Ectodermal cell (in vitro differentiated cells): ENCODE data around the gene FAM241B.
A peak's percentile ranks its signal among the peaks of the same experiment; 100 is the strongest.

ENCODE experiments used
- H3K27ac ChIP-seq: 2 replicates; pipeline ENCODE4 v1.7.0; 2013; ENCODE audit warnings: mild to moderate bottlenecking, low read depth, low read length; ENCODE audit not compliant: insufficient read depth, poor library complexity, severe bottlenecking
- H3K27me3 ChIP-seq: 2 replicates; pipeline ENCODE4 v1.7.0; 2013; ENCODE audit warnings: mild to moderate bottlenecking, low read length; ENCODE audit not compliant: insufficient read depth, control insufficient read depth, poor library complexity, severe bottlenecking
- H3K36me3 ChIP-seq: one replicate; pipeline ENCODE4 v1.7.0; 2013; ENCODE audit warnings: low read length; ENCODE audit not compliant: control insufficient read depth, insufficient read depth
- H3K4me1 ChIP-seq: one replicate; pipeline ENCODE4 v1.7.0; 2013; ENCODE audit warnings: low read length; ENCODE audit not compliant: control insufficient read depth, insufficient read depth
- H3K4me3 ChIP-seq: 2 replicates; pipeline ENCODE4 v1.7.0; 2013; ENCODE audit warnings: low read depth, low read length, control low read depth; ENCODE audit not compliant: insufficient read depth
- H3K9me3 ChIP-seq: 2 replicates; pipeline ENCODE4 v1.7.0; 2013; ENCODE audit warnings: mild to moderate bottlenecking, low read length, moderate library complexity; ENCODE audit not compliant: control insufficient read depth
- WGBS, 2 experiments: methylation state at CpG; one replicate each; pipeline ENCODE4 v1.1.7; 2013; ENCODE audit warnings: missing lambda C conversion rate in 2 of 2; 5-methylcytosine and 5-hydroxymethylcytosine counted together

Gene FAM241B

DNA sequence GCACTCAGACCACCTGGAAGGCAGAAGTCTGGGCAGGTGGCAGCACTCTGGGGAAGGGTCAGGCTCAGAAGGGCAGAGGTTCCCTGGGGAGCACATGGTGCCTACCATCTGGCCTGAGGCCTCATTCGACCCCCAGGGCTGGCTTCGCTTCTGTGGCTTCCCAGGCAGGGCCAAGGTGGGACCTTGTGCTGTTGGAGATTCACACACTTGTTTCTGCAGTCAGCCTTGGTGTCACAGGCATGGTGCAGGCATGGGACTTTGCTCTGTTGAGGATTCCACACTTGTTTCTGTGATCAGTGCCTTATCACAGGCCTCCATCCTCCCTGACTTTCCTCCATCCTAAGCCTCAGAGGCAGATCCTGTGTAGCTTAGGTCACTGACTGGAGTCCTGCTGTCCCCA, 11.3 kb upstream of the FAM241B start:
- H3K4me1 ChIP-seq, result no peaks in the 10 kb centered on the region
- H3K4me3 ChIP-seq, result no peak overlapping the region
- no peaks in the 10 kb centered on the region for H3K36me3 ChIP-seq
- H3K27ac ChIP-seq, result no peak overlapping the region
- H3K27me3 ChIP-seq, result no peaks in the 10 kb centered on the region
- 91 to 95% methylated on average over 2 of the region's 2 CpGs for WGBS, 2 experiments
- no peaks in the 10 kb centered on the region for H3K9me3 ChIP-seq

- Histone ChIP-seq H3K36me3 (no peaks in the 10 kb centered on the region), H3K4me1 (no peaks in the 10 kb centered on the region), H3K27me3 (no peaks in the 10 kb centered on the region), H3K4me3 (no peak overlapping the region), H3K9me3 (peaks cover 3% of the 10 kb centered on the region), H3K27ac (no peak overlapping the region)
- WGBS, 2 experiments, result 86 to 89% methylated on average over 7 of the region's 7 CpGs
These were observed 10.4 kb upstream of the FAM241B start for GRCh38 chr10:69619626-69620025.

DNA sequence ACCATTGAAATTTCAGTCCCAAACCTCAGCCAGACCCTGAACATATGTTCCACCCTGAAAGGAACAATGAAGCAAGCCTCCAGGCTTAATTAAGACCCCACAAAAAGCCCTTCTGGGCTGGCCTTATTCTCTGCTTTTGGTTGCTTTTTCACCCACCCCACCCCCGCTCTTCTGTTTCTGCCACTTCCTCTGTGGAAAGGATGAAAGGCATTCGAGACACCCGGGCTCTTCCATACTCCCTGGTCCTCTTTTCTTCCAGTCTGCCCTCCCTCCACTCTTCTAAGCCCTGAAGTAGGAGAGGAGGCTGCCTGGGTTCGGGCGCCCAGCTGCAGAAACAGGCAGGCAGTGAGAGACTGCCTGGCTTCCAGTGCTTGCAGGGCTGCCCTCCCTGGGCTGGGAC, 9.4 kb upstream of the FAM241B start:
- Histone ChIP-seq H3K4me3 (no peak overlapping the region), H3K27me3 (no peaks in the 10 kb centered on the region)

GRCh38 chr10:69624245-69624786, 5.7 kb upstream of the FAM241B start:
- H3K27ac ChIP-seq, result no peak overlapping the region
- H3K4me1 ChIP-seq, result no peaks in the 10 kb centered on the region
- no peaks in the 10 kb centered on the region for H3K36me3 ChIP-seq
- WGBS, 2 experiments, result 63 to 75% methylated on average over 1 to 2 of the region's 2 CpGs
- H3K9me3 ChIP-seq, result peaks cover 3% of the 10 kb centered on the region
- peaks cover 1% of the 10 kb centered on the region for H3K27me3 ChIP-seq
- no peak overlapping the region for H3K4me3 ChIP-seq

More for the DNA sequence above, 9.4 kb upstream of the FAM241B start:
- WGBS, 2 experiments, result 56 to 70% methylated on average over 5 of the region's 5 CpGs
- Histone ChIP-seq H3K4me1 (no peaks in the 10 kb centered on the region), H3K27ac (no peak overlapping the region), H3K36me3 (no peaks in the 10 kb centered on the region), H3K9me3 (peaks cover 3% of the 10 kb centered on the region)

- peaks cover 6% of the 10 kb centered on the region for H3K4me1 ChIP-seq
- no peak overlapping the region for H3K4me3 ChIP-seq
- H3K36me3 ChIP-seq, result no peaks in the 10 kb centered on the region
- peaks cover 23% of the 10 kb centered on the region for H3K27me3 ChIP-seq
- no peak overlapping the region for H3K27ac ChIP-seq
- H3K9me3 ChIP-seq, result peaks cover 3% of the 10 kb centered on the region
These were observed 3.2 kb upstream of the FAM241B start for GRCh38 chr10:69626826-69627225.

GRCh38 chr10:69628891-69629290, 1.2 kb upstream of the FAM241B start:
- peaks cover 23% of the 10 kb centered on the region for H3K27me3 ChIP-seq
- no peaks in the 10 kb centered on the region for H3K36me3 ChIP-seq
- peaks cover 3% of the 10 kb centered on the region for H3K9me3 ChIP-seq
- no peak overlapping the region for H3K27ac ChIP-seq
- WGBS, 2 experiments, result 92% methylated on average over 6 of the region's 6 CpGs
- no peak overlapping the region for H3K4me3 ChIP-seq
- peaks cover 6% of the 10 kb centered on the region for H3K4me1 ChIP-seq

DNA sequence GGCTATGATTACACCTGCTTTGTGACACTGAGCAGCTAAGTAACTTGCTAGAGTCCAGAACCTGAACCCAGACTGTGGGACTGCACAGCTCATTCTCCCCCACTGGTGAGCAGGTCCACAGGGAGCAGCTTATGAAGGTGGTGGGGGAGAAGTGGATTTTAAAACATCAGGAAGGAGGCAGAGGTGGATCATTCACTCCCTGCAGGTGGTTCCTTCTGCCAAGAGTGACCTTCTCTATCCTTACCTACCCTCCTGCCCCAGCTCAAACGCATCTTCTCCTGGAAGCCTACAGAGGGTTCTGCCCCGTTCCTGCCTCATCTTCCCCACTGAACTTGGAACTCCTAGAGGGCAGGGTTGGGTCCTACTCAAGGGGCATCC, 539 bp upstream of the FAM241B start:
- no peaks in the 10 kb centered on the region for H3K36me3 ChIP-seq
- H3K27ac ChIP-seq, result no peak overlapping the region
- H3K9me3 ChIP-seq, result peaks cover under 1% of the 10 kb centered on the region
- peak overlapping the region; percentile 52 for H3K4me3 ChIP-seq
- peaks cover 6% of the 10 kb centered on the region for H3K4me1 ChIP-seq
- WGBS, 2 experiments, result 77% methylated on average over 2 of the region's 2 CpGs
- peaks cover 23% of the 10 kb centered on the region for H3K27me3 ChIP-seq

DNA sequence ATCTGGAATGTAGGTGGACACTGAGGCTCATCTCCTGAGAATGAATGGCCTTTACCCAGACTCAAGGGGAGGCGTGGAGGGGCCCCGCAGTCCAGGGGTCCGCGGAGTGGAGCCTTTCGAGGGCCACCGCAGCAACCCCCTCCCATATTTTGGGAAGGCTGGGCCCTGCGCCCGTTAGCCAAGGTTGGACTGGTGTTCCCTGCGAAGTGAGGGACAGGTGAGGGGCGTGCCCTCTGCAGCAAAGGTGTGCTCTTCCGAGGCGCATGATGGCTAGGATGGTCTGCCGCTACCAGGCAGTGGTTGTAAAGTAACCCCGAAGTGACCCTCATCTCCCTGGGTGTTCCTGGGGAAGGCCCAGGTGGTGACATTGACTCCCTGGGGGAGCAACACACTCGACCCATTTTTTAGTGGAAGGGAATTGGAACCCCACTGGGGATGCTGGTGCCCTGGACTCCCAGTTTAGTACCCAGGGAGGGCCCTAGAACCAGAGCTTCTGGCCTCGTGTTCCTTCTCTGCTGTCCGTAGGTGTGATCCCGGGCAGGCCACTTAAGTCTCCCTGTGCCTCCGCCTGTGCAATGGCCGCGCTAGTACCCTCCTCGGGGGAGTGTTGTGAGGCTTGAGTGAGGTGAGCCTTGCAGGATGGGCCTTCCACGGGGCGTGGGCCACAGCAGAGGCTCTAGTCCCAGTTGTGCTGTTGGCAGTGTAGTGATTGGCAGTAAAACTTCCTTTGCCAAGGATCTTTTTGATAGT, 779 bp downstream of the FAM241B start:
- WGBS, 2 experiments, result 56 to 57% methylated on average over 24 of the region's 24 CpGs
- no peak overlapping the region for H3K27ac ChIP-seq
- H3K9me3 ChIP-seq, result no peaks in the 10 kb centered on the region
- peaks cover 6% of the 10 kb centered on the region for H3K4me1 ChIP-seq
- H3K27me3 ChIP-seq, result peaks cover 23% of the 10 kb centered on the region
- H3K36me3 ChIP-seq, result no peaks in the 10 kb centered on the region
- peak overlapping the region; percentile 52 for H3K4me3 ChIP-seq

DNA sequence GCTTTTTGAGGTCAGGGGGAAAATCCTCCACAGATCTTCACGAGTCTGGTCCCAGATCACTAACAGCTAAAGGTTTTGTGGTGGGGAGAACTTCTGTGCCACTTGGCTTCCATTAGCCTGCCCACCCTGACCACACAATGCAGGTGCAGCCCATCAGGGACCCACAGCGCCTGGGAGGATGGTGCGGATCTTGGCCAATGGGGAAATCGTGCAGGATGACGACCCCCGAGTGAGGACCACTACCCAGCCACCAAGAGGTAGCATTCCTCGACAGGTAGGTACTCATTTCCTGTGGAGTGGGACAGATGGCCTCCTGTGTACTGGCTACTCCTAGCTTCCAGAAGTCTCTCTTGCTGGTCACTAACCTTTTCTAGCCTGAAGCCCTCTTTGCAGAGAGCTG, 1.5 kb downstream of the FAM241B start:
- no peak overlapping the region for H3K4me3 ChIP-seq
- no peaks in the 10 kb centered on the region for H3K36me3 ChIP-seq
- H3K9me3 ChIP-seq, result no peaks in the 10 kb centered on the region
- peaks cover 23% of the 10 kb centered on the region for H3K27me3 ChIP-seq
- H3K4me1 ChIP-seq, result peaks cover 6% of the 10 kb centered on the region
- H3K27ac ChIP-seq, result no peak overlapping the region
- WGBS, 2 experiments, result 95 to 97% methylated on average over 7 of the region's 7 CpGs

GRCh38 chr10:69632516-69633199, 2.6 kb downstream of the FAM241B start:
- Histone ChIP-seq H3K27ac (no peak overlapping the region), H3K27me3 (peaks cover 23% of the 10 kb centered on the region)
- WGBS, 2 experiments, result 92 to 93% methylated on average over 7 of the region's 7 CpGs

More at GRCh38 chr10:69632516-69633199, 2.6 kb downstream of the FAM241B start:
- Histone ChIP-seq H3K4me1 (peaks cover 6% of the 10 kb centered on the region), H3K4me3 (no peak overlapping the region), H3K36me3 (no peaks in the 10 kb centered on the region), H3K9me3 (no peaks in the 10 kb centered on the region)
